ENCODE results near the gene DHX32.

DNA sequence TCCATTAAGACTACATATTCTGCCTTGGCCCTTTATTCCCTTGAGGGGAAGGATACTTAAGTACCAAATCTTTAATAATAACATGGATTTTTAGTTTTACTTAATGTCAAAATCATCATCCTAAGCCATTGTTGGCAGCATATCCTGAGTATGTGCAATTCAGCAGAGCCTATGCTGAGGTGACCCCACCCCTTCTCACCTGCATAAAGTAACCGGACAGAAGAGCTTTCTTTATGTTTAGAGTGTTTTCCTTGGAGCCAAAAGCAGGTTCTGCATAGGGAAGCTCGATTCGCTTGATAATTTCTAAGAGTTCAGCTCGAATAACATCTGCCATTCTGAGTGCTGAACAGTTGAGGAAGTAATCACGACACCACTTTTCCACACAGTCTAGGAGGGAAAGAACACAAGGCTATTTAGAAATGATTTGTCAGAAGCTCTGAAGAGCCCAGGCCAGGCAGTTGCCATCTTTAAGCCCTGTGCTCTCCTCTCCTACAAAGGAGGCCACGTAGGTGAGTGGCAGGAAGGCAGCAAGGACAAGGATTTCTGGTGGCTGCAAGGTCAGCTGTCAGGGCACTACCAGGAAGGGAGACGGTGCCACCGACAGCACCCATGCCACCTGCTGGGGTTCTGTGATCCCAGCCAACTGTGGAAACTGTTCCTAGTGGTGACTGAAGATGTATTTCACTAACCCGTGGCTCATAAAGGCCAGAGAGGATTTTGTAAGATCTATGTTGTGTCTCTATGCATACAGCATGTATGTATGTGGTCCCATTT lies 42.1 kb downstream of the DHX32 start:
- TF ChIP-seq CEBPB (IDR thresholded peaks at IDR 0.05; ENCODE audit: low read depth, low read length) (no peak), MXI1 (IDR thresholded peaks at IDR 0.05; ENCODE audit: borderline replicate concordance, low read depth, low read length) (no peak), CHD1 (IDR thresholded peaks at IDR 0.05; ENCODE audit: low read depth, low read length) (no peak), MAZ (IDR thresholded peaks at IDR 0.05; ENCODE audit: borderline replicate concordance, low read depth, low read length) (no peak), POLR2A (IDR thresholded peaks at IDR 0.05; ENCODE audit: low read depth, low read length) (no peak), RAD21 (IDR thresholded peaks at IDR 0.05; ENCODE audit: low read length) (no peak), FOS (IDR thresholded peaks at IDR 0.05; ENCODE audit: low read depth, low read length) (no peak), SMC3 (IDR thresholded peaks at IDR 0.05; ENCODE audit: low read depth, low read length) (no peak), BHLHE40 (IDR thresholded peaks at IDR 0.05; ENCODE audit: low read depth, low read length) (no peak)
- TF ChIP-seq, protein P1, sequence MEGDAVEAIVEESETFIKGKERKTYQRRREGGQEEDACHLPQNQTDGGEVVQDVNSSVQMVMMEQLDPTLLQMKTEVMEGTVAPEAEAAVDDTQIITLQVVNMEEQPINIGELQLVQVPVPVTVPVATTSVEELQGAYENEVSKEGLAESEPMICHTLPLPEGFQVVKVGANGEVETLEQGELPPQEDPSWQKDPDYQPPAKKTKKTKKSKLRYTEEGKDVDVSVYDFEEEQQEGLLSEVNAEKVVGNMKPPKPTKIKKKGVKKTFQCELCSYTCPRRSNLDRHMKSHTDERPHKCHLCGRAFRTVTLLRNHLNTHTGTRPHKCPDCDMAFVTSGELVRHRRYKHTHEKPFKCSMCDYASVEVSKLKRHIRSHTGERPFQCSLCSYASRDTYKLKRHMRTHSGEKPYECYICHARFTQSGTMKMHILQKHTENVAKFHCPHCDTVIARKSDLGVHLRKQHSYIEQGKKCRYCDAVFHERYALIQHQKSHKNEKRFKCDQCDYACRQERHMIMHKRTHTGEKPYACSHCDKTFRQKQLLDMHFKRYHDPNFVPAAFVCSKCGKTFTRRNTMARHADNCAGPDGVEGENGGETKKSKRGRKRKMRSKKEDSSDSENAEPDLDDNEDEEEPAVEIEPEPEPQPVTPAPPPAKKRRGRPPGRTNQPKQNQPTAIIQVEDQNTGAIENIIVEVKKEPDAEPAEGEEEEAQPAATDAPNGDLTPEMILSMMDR (conservative IDR thresholded peaks at IDR 0.05; ENCODE audit: low read depth, low read length) = no peak
- TF ChIP-seq, protein P2, sequence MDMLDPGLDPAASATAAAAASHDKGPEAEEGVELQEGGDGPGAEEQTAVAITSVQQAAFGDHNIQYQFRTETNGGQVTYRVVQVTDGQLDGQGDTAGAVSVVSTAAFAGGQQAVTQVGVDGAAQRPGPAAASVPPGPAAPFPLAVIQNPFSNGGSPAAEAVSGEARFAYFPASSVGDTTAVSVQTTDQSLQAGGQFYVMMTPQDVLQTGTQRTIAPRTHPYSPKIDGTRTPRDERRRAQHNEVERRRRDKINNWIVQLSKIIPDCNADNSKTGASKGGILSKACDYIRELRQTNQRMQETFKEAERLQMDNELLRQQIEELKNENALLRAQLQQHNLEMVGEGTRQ (IDR thresholded peaks at IDR 0.05; ENCODE audit: low read depth, low read length) = no peak

All from IMR-90 (cell line).